ENCODE measurements around the gene MAP3K14. TPM values are rescaled to one million over a fixed set of nuclear protein-coding genes. Genes with fewer than 3 reads are reported as not detected.

Gene MAP3K14
- total RNA-seq, 1 experiment from 2014 or later: 4.3 TPM

DNA sequence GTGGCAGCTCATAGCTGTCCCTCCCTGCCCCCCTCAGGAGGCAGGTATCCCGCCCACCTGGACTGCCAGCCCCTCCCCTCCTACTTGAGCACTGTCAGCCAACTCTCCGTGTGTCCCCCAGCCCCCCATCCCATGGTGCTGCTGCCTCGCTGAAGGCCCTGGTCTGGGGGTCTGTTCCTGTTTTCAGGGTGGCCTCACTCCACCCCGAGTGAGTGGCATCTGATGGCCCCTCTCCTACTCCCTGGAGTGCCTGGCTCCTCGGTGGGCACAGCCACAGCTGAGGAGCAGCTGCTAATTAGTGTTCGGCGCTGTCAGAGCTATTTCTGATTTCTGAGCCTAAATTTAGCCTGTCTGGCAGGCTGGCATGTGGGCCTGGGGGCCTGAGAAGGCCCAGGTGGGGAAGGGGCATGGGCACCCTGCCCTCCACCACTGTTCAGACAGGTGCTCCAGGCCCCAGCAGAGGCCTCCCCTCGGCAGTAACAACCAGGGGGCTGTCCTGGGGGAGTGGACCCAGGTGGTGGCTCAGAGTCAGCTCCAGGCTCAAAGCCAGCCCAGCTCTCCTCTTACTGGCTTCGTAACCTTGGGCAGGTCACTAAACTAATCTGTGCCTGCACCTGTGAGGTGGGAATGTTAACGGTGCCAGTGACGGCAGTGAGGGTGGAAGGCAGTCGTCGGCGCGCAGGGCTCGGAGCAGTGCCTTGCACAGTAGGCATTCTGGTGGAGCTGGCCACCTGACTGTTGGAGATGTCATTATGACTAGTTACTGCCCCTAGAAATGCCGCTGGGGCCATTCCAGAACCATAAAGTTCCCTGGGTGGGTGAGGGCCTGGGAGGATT, 88.7 kb downstream of the MAP3K14 start:
- no peak for DNase-seq (ENCODE audit: extremely low read depth, low read depth)

DNA sequence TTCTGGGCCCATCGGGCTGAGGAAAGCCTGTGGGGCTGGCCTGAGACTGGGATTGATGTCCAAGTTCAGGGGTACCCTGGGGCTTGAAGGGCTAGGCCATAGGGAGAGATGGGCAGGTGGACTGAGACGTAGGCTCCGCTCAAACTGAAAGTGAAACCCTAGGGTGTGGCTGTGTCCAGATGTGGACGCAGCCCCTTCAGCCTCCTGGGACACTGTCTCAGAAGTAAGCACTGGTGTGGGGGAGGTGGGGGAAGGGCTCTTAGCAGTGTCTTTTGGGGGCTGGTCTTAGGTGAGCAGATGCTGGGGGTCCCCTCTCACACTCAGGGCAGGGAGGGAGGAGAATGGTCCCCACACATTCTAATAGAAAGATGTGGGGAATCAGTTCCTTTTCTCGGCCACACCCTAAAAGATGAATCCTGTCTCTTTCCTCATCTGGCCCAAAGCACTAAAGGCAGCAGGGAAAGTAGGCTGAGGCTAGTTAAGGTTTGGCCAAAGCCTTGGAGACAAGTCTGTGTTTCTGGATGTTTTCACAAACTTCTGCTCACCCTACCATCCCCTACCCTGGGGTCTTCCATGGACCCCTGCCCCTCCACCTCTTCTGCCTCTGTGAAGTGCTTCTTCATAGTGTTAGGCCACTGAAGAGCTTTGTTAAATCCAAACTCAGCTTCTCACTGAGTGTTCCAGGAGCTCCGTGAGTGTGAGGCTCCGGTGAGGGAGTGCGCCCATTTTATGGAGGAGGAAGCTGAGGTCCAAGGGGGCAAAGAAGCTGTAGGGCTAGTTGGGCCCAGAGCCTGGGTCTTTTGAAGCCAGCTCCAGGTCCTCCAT, 89.5 kb downstream of the MAP3K14 start:
- DNase-seq (ENCODE audit: extremely low read depth, low read depth): no peak

DNA sequence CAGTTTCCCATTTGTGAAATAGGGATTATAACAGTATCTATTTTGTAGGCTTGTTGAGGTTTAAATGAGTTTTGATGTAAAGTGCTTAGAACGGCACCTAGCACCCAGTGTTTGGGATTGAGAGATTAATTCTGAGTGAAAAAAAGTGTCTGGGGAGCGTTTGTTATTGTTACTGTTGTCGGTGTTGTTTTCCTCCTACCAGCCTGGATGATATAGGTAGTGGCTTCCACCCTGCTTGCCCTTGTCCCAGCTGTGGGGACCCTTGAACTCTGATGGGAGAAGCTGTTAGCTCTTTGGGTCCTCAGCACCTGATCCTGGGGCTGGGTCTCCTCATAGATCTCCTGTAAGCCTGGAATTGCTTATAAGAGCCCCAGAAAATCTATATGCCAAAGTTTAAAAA, 90.2 kb downstream of the MAP3K14 start:
- DNase-seq (ENCODE audit: extremely low read depth, low read depth): no peak

DNA sequence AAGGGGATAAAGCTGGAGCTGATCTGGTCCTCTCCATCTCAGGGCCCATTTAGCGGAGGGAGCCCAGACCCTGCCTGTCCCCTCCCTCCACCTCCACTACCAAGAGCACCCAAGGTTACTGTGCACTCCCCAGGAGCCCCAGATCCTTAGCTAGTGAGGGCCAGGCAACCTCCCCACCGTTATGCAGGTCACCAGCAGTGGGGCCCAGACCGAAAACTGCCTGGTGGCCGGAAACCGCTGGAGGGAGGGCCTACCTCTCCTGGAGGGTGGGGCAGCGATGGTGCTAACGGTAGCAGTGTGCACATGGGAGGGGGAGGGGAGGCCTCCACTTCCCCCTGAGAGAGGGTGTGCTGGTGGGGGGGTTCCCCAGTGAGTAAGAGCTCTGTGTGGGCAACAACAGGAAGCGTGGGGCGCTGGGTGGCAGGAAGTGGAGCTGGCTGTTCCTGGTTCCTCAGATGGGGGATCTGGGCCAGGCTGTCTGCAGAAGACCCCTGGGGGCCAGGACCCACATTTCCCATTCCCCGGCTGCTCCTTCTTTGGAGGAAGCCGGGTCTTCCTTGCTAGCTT, 90.8 kb downstream of the MAP3K14 start:
- no peak for DNase-seq (ENCODE audit: extremely low read depth, low read depth)

DNA sequence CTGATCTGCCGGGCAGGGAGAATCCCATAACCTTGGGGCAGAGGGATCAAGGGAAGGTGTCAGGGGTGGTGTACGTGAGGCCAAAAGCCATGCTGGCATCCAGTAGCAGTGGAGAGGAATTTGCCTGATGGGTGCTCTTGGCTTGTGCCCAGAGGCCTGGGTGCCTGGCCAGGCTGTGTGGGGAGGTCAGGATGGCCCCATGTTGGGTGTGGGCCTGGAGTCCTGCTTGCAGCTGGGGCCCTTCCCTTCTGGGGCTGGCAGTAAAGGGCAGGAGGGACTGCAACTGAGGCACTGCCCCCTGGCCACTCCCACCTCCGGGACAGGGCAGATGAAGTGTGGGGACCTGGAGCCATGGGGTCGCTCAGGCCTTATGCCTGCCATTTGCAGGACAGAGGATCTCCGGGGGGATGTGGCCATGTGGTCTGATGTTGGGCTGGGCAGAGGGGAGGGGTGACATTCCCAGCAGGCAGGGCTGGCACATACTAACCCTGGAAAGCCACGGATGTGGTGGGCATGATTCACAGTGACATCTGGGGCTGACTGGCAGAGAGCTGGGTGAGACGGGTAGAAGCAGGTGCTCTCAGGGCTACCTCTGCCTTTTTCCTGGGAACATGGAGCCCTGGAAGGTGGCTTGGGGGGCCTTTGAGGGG, 91.6 kb downstream of the MAP3K14 start:
- DNase-seq (ENCODE audit: extremely low read depth, low read depth): no peak

DNA sequence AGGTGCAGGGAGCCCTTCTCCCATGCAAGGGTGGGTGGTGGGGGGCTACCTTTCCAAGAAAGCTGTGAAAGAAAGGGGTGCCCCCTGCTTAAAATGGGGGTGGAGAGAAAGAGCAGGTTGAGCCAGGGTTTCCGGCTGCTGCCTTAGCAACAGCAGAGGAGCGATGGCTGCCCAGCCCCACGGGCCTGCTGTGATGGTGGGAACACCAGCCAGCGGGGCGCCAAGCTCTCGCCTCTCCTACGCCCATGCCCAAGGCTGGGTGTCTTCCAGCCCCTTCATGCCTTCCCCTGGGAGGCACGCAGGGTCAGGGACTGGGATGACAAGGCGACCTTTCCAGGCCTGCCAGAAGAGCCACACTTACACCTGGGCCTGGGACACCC, 92.2 kb downstream of the MAP3K14 start:
- DNase-seq (ENCODE audit: extremely low read depth, low read depth): no peak

DNA sequence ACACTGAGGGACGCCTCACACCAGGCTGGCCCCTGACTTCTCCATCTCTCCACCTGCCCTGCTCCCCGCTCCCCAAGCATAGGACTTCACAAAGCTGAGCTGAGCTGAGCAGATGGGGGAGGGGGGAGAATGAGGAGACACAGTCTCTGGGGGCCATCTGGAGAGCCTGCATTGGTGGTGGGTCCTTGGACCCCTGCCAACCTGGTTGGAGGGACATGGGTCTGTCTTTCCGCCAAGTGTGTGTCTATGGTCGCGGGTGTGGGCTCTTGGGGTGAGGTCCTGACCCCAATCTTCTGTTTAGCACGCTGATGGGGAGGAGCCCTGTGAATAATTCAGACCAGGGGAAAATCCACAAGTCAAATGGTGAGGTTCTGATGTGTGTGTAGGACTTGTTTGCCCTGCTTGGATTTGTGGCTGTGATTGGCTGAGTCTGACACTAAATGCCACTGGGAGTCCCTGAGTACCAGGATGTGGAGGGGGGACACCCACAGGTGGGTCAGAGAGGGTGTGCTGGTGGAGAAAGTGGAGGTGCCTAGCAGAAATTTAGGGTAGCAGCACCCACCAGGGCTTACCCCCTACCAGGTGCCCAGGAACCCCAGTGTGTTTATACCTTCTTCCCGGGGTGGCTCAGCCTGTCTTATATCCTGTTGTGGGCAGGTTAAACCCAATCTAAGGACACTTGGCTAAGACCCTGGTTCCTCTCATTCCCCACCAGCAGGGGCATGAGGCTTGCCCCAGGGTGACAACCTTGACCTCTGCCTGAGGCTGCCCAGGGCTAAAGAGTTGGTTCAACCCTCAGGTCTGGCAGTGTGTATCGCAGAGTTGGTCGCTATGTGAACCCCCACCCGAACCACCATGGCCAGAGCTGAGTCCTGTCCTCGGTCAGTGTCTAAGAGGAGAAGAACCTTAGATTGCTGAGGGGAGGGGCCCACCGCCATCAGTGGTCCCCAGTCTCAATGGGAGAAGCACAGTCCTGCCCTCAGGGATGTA, 93.0 kb downstream of the MAP3K14 start:
- no peak for DNase-seq (ENCODE audit: extremely low read depth, low read depth)

DNA sequence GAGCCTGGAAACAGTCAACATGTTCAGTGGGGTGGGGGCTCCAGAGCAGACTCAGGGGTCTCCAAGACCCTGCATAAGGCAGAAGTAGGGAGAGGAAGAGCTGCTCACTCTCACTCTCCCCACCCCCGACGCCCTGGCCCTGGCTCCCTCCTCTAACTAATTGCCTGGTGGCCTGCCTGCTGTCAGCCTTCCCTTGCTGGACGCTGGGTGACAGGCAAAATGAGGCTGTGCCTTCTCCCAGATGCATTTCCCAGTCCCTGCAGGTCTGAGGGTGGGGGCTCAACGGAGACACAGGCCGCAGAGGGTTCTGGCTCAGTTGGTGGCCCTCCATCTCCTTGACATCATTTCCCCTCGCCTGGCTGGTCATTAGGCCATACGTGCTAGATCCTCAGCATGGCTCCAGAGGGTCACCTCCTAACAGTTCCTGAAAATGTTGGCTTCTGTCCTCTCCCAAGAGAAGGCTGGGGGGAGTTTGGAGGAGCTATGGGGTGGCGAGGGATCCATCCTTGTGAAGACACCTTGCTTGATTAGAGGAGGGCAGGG, 93.8 kb downstream of the MAP3K14 start:
- DNase-seq (ENCODE audit: extremely low read depth, low read depth): no peak

DNA sequence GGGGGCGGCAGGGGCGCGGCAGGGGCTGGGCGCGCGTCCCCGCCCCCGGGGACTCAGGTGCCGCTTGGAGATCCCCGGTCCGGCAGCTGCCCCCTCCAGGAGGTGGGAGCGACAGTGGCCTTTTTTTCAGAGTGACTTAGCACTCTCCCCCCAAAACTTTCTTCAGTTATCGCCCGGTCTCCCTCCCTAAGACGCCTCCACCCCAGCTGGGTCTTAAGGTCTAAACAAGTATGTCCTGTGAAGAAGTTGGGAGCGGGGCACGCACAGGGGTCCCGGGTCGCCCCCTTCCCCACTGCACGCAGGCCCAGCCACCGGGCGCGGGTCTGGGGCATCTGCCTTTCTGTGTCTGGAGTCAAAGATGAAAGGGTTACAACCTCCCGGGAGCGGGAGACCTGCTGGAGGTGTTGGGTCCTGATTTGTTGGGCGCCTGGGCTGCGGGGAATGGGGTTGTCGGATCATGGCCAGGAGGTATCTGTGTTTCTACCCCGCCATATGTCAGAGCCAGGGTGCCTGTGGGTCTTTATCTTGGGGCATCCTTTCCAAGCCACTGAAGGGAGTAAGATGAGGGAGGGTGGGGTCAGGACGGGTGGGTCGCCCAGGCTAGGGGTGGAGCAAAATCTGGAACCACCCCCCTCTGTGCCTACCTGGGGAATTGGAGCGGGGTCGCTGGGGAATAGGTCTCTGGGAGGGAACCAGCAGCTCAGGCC, 94.4 kb downstream of the MAP3K14 start:
- DNase-seq (ENCODE audit: extremely low read depth, low read depth): no peak

DNA sequence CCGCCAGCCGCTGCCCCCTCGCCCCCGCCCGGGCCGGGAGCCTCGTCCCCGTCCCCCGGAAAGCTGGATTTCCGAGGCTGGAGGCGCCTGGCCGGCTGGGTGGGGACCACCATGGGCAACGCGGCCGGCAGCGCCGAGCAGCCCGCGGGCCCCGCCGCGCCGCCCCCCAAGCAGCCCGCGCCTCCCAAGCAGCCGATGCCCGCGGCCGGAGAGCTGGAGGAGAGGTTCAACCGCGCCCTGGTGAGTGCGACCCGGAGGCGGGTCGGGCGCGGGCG, 94.9 kb downstream of the MAP3K14 start:
- no peak for DNase-seq (ENCODE audit: extremely low read depth, low read depth)

DNA sequence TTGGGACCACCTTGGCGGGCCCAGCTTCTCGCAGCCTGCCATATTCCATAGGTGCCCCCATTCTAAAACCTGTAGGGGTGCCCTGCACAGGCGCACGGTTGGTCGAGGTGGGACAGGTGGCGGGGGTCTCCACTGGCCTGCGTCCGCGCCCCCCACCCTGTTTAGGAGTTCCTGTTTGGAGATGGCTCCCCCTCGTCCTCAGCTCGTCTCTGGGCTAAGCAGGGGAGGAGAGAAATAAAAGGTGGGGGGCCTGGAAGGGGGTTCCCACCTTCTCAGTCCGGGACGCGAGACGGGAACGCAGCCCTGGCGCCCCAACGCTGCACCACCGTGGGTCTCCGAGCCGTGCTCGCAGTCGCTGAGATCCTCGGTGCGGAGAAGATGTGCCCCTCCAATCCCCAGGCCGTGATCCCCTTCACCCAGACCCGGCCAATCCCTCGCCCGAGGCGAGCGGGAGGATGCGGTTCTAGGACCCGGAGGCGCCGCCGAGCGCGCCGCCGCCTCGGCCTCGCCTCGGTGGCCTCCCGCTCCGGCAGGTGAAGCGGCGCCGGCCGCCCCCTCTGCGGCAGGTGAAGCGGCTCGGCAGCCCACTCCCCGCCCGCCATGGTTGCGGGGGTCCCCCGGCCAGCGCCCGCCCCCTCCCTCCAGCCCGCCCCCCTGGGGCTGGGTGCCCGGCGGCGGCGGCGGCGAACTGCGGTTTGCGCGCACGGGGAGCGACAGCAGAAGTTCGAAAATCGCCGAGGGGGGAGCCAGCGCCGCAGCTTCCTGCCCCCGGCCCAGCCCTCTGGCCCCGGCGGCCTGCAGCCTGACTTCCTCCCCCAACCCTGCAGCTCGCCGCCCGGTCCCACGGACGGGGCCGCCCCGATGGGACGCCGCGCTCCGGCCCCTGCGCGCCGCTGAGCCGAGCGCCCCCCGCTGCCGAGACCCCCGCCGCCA, 95.5 kb downstream of the MAP3K14 start, which contains the start of gene FMNL1:
Gene FMNL1, plus strand, starts transcription at position 805 of the 933 bp plus-strand sequence. CDS start 240 bp downstream, outside the sequence.
- no peak for DNase-seq (ENCODE audit: extremely low read depth, low read depth)

DNA sequence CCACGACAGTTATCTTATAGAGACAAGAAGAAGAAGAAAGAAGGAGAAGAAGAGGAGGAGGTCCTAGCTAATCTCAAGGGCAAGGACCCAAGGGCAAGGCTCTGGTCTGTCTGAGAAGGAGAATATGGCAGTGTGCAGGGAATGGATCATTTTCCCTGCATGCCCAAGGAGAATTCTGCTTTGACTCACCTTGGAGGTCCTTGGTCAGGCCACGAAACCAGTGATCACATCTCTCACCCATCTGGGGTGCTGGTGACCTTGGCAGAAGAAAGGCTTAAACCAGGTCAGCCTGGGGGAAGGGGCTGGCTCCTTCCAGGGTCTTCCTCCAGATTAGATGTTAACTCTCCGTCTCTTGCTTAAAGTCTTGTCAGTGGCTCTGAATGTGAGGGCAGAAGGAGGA, 96.7 kb downstream of the MAP3K14 start:
- DNase-seq (ENCODE audit: extremely low read depth, low read depth): no peak

DNA sequence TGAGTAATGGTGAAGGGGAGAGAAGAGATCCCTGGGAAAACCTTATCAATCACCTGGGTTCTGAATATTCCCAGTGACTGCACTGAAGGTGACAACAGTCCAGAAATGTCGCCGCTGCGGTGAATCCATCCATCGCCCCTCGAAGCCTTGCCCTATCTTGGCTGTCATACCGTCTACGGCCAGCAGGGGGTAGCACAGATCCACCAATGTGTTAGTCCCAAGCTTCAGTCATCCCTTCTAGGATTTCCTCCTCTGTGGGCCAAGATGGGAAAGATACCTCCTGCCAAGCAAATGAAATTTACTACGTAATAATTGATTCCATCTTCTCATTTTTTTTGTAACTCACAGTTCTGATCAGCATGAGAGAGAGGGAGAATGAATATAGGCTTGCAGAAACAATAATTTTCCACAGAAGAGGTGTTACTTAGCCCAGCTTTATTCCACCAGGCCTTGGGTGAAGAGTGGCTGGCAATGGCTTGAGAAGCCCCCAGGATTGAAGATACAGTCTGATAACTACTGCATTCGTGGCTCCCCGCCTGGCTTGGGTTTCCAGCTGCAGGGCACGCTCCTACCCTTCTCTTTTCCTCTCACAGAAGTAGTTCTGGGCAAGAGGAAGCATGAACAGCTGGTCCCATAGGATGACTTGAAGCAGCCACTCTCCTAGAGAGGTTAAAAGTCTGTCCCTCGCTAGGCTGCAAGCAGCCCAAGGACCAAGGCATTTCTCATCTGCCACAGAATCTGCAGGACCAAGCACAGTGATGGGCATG, 97.7 kb downstream of the MAP3K14 start:
- peak; percentile 85 for DNase-seq (ENCODE audit: extremely low read depth, low read depth)
